Stimulated activated CD4-positive, alpha-beta T cell treated with anti-CD3 and anti-CD28 coated beads, Interleukin-12 subunit alpha, Interleukin-12 subunit beta, amount 100 ng/mL, for 48 hours (primary cell): ENCODE measurements around the gene PCLO.
"Not testable (repeated sequence)": the region's sequence is repeated elsewhere in the genome, so short reads cannot be mapped to it uniquely, and the experiment has no call there.

Source experiments
- DNase-seq, 3 donors: peaks; one replicate each; pipeline ENCODE4 v3.0.0-alpha.2; 2020; ENCODE audit warnings: low read depth in 2 of 3, low spot score in 1 of 3

The PCLO gene

GRCh38 chr7:83130623-83131545, 31.8 kb downstream of the PCLO start:
- no peak for DNase-seq

- no peak for DNase-seq
Observed at GRCh38 chr7:83130191-83130590, 32.5 kb downstream of the PCLO start.

- no peak for DNase-seq
Observed at GRCh38 chr7:83119494-83119893, 43.2 kb downstream of the PCLO start.

GRCh38 chr7:83119026-83119382, 43.7 kb downstream of the PCLO start:
- DNase-seq = no peak

- DNase-seq = no peak
Observed at GRCh38 chr7:83118347-83119025, 44.2 kb downstream of the PCLO start.

GRCh38 chr7:83117466-83117865, 45.2 kb downstream of the PCLO start:
- DNase-seq = no peak

- DNase-seq = no peak
Observed at GRCh38 chr7:83111391-83111790, 51.3 kb downstream of the PCLO start.

GRCh38 chr7:83109352-83109751, 53.3 kb downstream of the PCLO start:
- DNase-seq = no peak

GRCh38 chr7:83105948-83106347, 56.7 kb downstream of the PCLO start:
- no peak for DNase-seq

GRCh38 chr7:83105063-83105462, 57.6 kb downstream of the PCLO start:
- DNase-seq = no peak

- no peak for DNase-seq
Observed at GRCh38 chr7:83101530-83101929, 61.2 kb downstream of the PCLO start.

GRCh38 chr7:83096065-83096580, 66.6 kb downstream of the PCLO start:
- no peak for DNase-seq

GRCh38 chr7:83085299-83085698, 77.4 kb downstream of the PCLO start:
- no peak for DNase-seq

GRCh38 chr7:83079879-83080278, 82.8 kb downstream of the PCLO start:
- DNase-seq = not testable (repeated sequence)

GRCh38 chr7:83077328-83077727, 85.4 kb downstream of the PCLO start:
- no peak for DNase-seq

- no peak for DNase-seq
Observed at GRCh38 chr7:83072576-83073517, 89.8 kb downstream of the PCLO start.

GRCh38 chr7:83065714-83066113, 97.0 kb downstream of the PCLO start:
- no peak for DNase-seq

GRCh38 chr7:83060218-83060617, 102.5 kb downstream of the PCLO start:
- no peak for DNase-seq

- DNase-seq = no peak
Observed at GRCh38 chr7:83058667-83059066, 104.0 kb downstream of the PCLO start.

GRCh38 chr7:83055197-83055596, 107.5 kb downstream of the PCLO start:
- DNase-seq = no peak

- no peak for DNase-seq
Observed at GRCh38 chr7:83054472-83054871, 108.2 kb downstream of the PCLO start.
